Astrocyte of the hippocampus (primary cell): ENCODE data around the gene AGER.

Source experiments
- DNase-seq: peaks from one replicate; pipeline ENCODE4 v3.0.0; 2011; ENCODE audit warnings: low read depth, low spot score

AGER gene

GRCh38 chr6:32171234-32171633, 12.8 kb downstream of the AGER start:
- no peak for DNase-seq

DNA sequence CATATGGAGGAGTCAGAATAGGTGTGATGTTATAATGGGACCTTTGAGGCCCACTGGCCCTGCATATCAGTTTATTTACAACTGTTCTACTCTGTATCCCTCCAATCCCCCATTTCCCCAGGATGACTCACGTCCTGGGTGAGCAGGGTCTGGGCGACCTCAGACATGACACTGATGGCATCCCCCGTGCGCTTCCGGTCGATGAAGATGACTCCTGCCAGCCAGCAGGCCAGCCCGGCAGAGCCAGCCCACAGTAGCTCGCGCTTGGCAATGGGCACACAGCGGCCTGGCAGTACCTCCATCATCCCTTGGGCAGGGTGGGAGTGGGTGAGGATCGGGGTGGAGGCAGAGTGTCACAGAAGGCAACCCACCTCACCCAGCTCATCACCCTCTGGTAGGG, 13.8 kb downstream of the AGER start:
- no peak for DNase-seq

DNA sequence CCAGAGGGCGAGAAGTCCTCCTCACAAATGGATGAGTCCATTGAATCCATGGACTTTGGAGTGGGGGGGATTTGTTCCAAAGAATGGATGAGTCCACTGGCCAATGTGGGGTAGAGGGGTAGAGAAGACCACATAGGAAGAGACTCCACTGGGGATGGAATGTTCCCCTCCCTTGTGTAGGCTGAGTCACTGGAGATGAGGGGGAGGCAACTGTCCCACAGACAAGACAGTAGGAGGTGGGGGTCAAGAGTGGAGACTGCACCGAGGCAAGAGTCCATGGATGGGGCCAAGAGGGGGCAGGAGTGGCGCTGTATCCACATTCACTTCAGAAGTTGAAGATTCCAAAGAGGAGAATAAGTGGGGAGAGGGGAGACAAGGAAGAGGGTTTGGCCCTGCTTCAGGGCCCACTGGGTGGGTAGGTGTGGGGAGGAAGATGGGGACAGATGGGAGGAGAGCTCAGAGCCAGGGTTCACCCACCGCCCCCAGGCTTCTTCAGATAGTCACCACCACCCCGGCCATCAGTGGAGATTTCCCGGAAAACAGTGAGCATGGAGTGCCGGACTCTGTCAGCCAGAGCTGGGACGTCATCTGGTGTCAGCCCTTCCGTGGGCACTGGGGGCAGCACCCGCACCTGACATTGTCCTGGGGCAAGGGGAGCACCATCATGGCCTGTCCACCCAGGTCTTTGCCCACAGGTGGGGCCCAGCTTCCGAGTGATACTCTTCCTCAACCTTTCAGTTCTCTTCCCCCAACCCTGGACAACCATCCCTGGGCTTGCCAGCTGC, 15.1 kb downstream of the AGER start:
- DNase-seq: no peak

DNA sequence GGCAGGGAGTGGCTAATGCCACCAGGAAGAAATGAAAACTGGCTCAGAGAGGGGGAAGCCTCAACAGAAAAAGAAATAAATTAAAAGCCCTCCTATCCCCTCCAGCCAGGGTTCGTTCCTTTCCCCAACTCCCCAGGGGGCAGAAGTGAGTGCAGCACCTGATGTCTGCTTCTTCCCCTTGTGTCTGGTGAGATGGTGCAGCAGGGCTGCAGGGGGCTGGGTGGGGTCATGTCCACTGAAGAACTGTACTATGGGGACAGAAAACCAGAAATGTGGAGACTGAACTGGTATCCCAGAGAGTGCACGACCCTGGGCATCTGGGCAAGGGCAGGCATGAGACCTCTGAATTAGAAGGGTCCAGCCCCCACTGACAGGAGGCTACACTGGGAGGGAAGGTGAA, 15.7 kb downstream of the AGER start:
- DNase-seq: no peak

DNA sequence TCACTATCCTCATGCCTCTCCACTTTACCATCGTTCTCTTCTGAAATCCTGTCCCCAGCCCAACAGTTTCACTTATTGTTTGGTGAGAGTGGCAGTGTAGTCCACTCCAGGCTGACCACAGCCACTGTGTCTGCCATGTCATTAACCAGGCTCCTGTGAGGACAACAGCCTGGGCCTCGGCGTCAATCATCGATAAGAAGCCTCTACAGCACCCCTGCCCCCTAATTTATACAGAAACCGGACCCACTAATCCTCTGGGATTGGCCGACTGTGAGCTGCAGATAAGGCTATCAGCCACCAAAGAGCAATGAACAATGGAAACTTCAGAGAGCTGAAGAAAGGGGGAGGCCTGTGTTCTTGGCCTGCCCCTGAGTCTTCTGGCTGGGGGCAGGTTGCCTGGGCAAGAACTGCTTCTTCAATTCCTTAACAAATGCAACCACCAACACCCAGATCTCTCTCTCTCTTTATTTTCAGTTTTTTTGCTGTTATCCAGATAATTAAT, 16.2 kb downstream of the AGER start:
- peak; percentile 17 for DNase-seq

DNA sequence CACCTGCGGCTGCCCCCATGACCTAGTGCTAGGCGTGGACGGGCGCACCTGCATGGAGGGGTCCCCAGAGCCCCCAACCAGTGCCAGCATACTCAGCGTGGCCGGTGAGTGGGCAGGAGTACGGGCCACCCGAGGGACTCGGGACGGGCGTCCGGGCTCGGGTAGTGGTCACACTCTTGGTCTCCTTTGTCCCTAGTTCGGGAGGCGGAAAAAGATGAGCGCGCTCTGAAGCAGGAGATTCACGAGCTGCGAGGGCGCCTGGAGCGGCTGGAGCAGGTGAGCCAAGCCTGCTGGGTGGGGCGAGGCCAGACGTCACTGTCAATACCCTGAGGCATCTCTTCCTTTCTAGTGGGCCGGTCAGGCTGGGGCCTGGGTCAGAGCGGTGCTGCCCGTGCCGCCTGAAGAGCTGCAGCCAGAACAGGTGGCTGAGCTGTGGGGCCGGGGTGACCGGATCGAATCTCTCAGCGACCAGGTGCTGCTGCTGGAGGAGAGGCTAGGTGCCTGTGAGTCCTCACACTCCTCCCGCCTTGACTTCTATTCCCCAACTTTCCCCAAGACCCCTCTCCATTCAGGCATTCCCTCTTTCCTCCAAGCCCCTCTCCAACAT, 16.8 kb downstream of the AGER start:
- DNase-seq: no peak

- no peak for DNase-seq
Observed at GRCh38 chr6:32166411-32167061, 17.5 kb downstream of the AGER start.

DNA sequence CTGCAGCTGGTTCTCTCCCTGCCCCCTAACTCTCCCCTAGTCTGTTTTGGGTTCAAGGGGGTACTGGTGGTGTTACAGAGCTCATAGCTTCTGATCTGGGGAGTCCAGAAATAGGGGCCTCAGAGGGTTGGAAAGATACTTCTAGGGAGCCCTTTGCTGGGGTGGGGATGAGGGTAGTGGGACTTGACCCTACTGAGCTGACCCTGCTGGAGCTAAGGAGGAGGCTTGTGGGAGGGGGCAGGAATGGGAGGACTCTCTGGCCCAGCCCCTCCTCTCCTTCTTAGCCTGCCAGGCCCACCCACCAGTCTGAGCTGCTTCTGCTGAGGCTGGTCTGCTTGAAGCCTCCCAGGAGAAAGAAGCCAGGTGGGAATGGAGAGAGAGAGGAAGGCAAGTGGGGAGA, 19.8 kb downstream of the AGER start, which contains the start of gene EGFL8:
TSS of gene EGFL8 (plus strand) at position 301 of the 400 bp plus-strand sequence. CDS start 1,571 bp downstream, outside the sequence.
- no peak for DNase-seq

DNA sequence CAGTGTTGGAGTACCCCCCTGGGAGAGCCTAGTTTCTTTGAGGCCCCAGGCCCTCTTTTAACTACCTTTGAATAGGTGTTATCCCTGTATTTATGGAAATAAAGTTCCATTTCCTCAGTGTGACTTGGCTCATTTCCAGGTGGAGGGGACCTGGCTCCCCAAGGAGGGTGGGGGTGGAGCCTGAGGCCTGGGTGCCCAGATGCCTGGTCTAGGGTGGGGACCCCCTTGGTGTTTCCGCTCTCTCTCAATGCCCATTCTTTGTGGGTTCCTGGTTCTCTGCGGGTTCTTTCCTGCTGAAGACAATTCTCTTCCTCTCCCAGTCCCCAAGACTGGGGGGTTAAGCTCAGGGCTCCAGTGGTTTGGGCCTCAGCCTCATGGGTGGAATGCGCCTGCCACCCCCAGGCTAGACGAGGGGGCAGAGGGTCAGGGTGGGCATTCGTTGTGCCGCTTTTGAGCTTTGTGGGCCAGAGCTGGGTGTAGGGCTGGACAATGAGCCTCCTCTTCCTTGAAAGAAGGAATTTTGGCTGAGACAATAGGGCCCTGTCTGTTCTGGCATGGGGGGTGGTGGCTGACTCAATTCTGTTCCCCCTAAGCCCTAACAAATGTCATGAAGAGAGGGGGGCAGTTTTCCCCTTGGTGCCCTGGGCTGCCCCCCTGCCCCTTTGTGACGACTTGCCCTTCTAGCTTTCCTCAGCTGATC, 20.3 kb downstream of the AGER start:
- DNase-seq: no peak

DNA sequence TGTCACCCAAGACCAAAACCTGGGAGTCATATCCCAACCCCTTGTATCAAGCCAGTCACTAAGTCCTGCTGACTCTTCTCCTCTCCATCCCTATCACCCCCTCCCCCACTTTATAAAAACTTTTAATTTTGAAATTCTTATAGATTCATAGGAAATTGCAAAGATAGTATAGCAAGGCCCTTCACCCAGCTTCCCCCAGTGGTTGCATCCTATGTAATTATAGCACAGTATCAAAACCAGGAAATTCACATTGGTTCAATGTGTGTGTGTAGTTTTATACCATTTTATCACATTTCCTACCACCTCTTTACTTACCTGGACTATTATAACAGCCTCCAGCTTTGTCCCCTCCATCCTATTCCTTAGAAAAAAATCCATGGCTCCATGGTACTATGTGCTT, 26.0 kb downstream of the AGER start:
- DNase-seq: no peak

DNA sequence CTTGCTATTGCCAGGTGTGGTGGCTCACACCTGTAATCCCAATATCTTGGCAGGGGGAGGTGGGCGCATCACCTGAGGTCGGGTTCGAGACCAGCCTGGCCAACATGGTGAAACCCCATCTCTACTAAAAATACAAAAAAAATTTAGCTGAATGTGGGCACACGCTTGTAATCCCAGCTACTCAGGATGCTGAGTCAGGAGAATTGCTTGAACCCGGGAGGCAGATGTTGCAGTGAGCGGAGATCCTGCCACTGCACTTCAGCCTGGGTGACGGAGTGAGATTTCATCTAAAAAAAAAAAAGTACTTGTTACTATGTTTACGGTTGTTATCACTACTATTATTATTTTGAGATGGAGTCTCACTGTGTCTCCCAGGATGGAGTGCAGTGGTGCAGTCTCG, 27.2 kb downstream of the AGER start:
- no peak for DNase-seq

DNA sequence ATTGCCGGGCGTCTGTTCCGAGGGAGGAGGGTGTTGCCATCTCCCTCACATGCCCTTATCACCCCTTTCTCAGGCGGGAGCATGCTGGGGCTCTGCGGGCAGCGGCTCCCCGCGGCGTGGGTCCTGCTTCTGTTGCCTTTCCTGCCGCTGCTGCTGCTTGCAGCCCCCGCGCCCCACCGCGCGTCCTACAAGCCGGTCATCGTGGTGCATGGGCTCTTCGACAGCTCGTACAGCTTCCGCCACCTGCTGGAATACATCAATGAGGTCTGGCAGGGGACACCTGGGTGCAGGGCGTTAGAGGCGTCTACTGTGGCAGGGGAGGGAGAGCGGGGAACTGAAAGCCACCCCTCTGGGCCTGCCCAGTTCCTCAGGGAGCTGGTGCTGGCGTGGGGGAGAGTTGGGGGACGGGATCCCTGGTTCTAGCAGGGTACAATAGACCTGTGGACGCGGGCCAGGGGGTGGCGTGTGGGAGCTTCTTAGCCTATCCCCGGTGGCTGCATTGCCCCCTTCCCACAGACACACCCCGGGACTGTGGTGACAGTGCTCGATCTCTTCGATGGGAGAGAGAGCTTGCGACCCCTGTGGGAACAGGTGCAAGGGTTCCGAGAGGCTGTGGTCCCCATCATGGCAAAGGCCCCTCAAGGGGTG, 29.4 kb downstream of the AGER start:
- peak; percentile 83 for DNase-seq

- DNase-seq: peak; percentile 97
Observed at GRCh38 chr6:32153564-32154513, 30.2 kb downstream of the AGER start, which contains the start of gene PPT2. PPT2 (plus strand) TSS chr6:32154141; CDS start chr6:32154595, 454 bp downstream.

DNA sequence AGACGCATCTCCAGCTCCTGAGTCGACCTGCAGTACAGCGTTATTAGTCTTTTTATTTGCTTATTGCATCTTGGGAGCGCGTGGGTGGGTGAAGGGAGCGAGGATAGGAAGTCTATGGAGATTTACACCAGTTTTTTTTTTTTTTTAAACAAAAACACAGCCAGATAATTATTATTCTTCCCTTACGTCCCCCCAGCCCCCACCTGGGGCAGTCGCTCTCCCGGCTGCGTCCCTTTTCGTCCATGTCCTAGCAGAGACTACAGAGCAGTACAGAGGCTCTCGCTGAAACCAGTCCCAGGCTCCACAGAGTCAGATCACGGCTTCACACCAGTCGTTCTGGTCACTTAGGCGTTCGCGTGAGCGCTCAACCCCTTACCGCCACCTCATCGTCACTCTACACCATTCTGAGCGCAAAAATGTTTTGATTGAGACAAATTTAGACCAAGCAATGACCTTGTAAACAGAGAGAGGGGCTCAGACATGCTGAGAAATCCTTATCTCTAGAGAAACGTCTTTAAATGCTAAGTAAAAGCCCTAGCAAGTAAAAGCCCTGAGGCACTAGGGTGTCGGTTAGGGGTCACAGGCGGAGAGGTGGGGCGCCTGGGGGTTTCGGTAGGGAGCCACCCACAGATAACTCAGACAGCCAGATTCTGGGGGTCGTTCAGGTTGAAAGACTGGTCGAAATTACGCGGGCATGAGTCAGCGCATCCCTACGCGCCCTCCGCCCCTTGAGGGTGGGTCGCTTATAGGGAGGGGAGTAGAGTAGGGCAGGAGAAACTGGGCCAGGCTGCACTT, 31.1 kb downstream of the AGER start:
- DNase-seq: peak; percentile 56

DNA sequence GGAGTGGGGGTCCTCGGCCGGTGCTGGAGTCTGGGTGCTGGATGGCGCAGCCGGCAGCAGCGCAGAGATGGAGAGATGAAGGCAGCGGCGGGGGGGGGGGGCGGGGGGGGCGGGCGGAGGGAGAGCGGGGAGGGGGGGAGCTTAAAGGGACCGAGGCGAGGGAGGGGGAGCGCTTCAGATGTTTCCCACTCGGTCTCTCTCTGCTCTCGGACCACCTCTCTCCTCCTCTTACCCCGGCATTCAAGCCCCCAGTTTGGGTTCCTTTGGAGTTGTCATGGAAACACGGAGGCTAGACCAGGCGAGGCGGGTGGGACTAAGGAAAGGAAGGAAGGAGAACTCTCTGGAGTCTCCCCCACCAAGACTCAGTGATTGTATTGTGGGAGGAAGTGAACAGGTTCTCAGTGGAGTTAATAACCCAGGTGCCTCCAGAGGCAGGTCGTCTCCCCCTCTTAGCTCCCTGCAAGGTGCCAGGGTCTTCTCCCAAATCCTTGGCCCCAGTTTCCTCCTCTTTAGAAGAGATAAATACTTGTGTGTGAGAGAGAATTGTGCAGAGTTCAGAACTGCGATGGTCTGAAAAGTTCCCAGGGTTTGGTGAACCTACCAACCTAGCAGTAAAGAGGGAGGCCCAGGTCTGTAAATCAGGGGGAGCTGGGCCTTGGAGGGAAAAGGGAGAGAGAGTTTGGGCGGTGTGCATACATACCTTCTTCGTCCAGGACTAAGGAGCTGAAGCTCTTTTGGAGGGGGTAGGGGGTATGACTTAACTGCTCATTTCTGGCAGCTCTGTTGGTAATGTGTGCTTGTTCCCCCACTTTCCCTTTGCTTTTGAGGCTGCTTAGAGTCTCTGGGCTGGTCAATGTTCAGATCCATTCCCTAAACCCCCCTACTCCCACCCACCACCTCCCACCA, 31.9 kb downstream of the AGER start, which contains the start of gene PRRT1:
TSS of gene PRRT1 (minus strand) at position 77 of the 906 bp plus-strand sequence. CDS start 112 bp downstream, outside the sequence.
- DNase-seq: no peak

GRCh38 chr6:32151181-32151862, 32.7 kb downstream of the AGER start:
- no peak for DNase-seq
